ENCODE measurements around the gene ARHGAP44. TPM values are rescaled to one million over a fixed set of nuclear protein-coding genes. Genes with fewer than 3 reads are reported as not detected.

ARHGAP44 gene
- total and polyA plus RNA-seq, 7 donors: 0.59 to 3.4 (median 1.7) TPM

DNA sequence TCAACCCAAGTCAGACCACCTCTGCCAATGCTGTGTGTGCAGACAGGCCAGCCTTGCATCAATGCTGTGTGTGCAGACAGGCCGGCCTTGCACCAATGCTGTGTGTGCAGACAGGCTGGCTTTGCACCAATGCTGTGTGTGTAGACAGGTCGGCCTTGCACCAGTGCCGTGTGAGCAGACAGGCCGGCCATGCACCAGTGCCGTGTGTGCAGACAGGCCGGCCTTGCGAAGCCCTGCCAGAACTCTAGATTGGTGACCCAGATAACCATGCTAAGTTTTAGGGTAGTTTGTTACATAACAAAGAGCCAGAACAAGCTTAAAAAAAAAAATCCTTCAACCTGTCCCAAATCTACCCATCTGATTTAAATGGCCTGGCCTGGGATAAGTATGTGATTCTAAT is 174.2 kb downstream of the ARHGAP44 start:
- DNase-seq (no peak), ATAC-seq (no peak)
- Histone ChIP-seq H3K9me3 (peaks cover 2% of the 10 kb centered on the region), H3K27ac (no peak overlapping the region), H3K36me3 (ENCODE audit: insufficient read depth in 1 of 2, low read depth in 1 of 2) (no peaks in the 10 kb centered on the region), H3K27me3 (ENCODE audit: insufficient read depth in 3 of 3, low read length in 2 of 3) (no peaks in the 10 kb centered on the region), H3K4me1 (no peaks in the 10 kb centered on the region), H3K4me3 (no peak overlapping the region)
- intact Hi-C loops (cut with DNase I): no loop called here
- WGBS, 3 donors: 93 to 99% (median 94%) methylated on average over 7 of the region's 7 CpGs
- TF ChIP-seq, protein P1, sequence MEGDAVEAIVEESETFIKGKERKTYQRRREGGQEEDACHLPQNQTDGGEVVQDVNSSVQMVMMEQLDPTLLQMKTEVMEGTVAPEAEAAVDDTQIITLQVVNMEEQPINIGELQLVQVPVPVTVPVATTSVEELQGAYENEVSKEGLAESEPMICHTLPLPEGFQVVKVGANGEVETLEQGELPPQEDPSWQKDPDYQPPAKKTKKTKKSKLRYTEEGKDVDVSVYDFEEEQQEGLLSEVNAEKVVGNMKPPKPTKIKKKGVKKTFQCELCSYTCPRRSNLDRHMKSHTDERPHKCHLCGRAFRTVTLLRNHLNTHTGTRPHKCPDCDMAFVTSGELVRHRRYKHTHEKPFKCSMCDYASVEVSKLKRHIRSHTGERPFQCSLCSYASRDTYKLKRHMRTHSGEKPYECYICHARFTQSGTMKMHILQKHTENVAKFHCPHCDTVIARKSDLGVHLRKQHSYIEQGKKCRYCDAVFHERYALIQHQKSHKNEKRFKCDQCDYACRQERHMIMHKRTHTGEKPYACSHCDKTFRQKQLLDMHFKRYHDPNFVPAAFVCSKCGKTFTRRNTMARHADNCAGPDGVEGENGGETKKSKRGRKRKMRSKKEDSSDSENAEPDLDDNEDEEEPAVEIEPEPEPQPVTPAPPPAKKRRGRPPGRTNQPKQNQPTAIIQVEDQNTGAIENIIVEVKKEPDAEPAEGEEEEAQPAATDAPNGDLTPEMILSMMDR (IDR thresholded peaks at IDR 0.05): no peak

DNA sequence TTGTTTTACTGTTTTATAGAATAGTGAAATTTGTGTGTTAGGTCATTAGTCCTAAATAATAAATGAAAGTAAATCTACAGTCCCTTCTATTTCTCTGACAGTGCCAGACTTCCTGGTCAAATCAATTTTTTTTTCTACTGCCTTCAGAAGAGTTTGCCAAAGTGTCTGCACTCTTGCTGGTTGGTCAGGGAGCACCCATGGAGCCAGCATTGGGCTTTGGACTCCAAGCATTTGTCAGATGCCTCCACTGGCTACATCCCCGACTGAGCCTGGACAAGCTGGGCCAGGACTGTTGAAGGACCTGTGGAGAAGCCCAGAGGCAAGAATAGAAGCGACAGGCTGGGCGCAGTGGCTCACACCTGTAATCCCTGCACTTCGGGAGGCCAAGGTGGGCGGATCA is 174.9 kb downstream of the ARHGAP44 start:
- Histone ChIP-seq H3K9me3 (no peaks in the 10 kb centered on the region), H3K4me1 (no peaks in the 10 kb centered on the region), H3K27me3 (ENCODE audit: insufficient read depth in 3 of 3, low read length in 2 of 3) (no peaks in the 10 kb centered on the region), H3K36me3 (ENCODE audit: insufficient read depth in 1 of 2, low read depth in 1 of 2) (no peaks in the 10 kb centered on the region), H3K4me3 (no peak overlapping the region), H3K27ac (no peak overlapping the region)
- TF ChIP-seq, protein P1 (IDR thresholded peaks at IDR 0.05): no peak
- ATAC-seq (no peak), DNase-seq (no peak)
- intact Hi-C loops (cut with DNase I): no loop called here
- WGBS, 3 donors: 78 to 95% (median 81%) methylated on average over 5 of the region's 5 CpGs

DNA sequence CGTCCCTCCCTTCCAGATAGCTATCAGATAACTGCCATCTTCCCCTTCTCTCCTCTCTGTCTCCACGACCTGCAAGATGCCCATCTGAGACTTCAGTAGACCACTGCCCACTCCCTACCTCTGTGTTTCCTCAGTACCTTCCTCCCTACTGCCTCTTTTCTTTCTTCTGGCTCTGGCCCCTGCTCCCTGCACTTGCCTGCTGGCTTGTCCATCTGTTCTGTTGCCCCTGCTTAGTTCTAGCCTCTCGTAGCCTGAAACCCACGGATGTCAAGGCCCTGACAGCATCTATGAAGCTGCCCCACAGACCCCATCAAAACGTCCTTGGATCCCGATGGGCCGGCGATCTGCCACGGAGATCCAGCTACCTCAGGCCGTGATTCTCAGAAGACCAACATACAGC is 175.5 kb downstream of the ARHGAP44 start:
- intact Hi-C loops (cut with DNase I): no loop called here
- no peak overlapping the region for H3K4me3 ChIP-seq

DNA sequence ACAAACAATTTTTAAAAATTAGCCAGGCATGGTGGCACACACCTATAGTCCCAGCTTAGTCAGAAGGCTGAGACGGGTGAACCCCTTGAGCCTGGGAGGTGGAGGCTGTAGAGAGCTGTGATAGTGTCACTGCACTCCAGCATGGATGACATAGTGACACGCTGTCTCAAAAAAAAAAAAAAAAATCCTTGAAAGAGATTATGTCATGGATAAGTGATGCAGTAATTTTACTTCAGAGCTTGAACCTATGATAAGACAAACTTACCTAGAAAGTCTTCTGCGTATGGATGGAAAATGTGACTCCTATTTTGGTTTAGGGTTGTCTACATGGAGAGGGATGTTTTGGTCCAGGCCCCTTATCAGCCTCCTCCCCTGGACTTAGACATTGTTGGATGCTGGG is 176.7 kb downstream of the ARHGAP44 start:
- 79 to 96% (median 95%) methylated on average over 3 of the region's 3 CpGs for WGBS, 3 donors

More for the DNA sequence above, 175.5 kb downstream of the ARHGAP44 start:
- ATAC-seq: no peak
- TF ChIP-seq, protein P1 (IDR thresholded peaks at IDR 0.05): no peak
- Histone ChIP-seq H3K9me3 (no peaks in the 10 kb centered on the region), H3K36me3 (ENCODE audit: insufficient read depth in 1 of 2, low read depth in 1 of 2) (no peaks in the 10 kb centered on the region), H3K4me1 (no peaks in the 10 kb centered on the region), H3K27me3 (ENCODE audit: insufficient read depth in 3 of 3, low read length in 2 of 3) (no peaks in the 10 kb centered on the region), H3K27ac (no peak overlapping the region)
- 77 to 89% (median 85%) methylated on average over 10 of the region's 10 CpGs for WGBS, 3 donors
- no peak for DNase-seq

DNA sequence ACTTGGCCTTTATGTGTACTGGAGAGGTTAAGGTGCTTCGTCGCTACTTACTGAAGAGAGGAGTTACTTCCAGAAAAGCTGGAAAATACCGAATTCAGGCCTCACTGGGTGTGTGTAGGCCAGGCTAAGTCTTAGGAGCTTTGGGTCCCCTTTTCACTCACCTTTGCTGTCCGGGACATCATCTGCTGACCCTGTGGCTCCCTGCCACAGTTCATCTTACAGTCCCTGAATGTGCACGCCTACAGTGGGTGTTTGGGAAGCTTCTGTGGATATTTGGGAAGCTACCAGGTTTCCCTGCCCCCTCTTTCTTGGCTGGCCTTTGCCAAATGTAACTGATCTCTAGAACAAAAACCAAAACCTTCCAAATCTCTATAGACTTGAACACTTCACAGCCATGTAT is 177.1 kb downstream of the ARHGAP44 start:
- Histone ChIP-seq H3K4me1 (no peaks in the 10 kb centered on the region), H3K27me3 (ENCODE audit: insufficient read depth in 3 of 3, low read length in 2 of 3) (no peaks in the 10 kb centered on the region), H3K36me3 (ENCODE audit: insufficient read depth in 1 of 2, low read depth in 1 of 2) (no peaks in the 10 kb centered on the region), H3K4me3 (no peak overlapping the region), H3K27ac (no peak overlapping the region), H3K9me3 (no peaks in the 10 kb centered on the region)
- ATAC-seq (no peak), DNase-seq (no peak)
- TF ChIP-seq, protein P1 (IDR thresholded peaks at IDR 0.05): no peak
- intact Hi-C loops (cut with DNase I): no loop called here
- 71 to 81% (median 76%) methylated on average over 5 of the region's 5 CpGs for WGBS, 3 donors

More for the DNA sequence above, 176.7 kb downstream of the ARHGAP44 start:
- DNase-seq: no peak
- TF ChIP-seq, protein P1 (IDR thresholded peaks at IDR 0.05): no peak
- no peak overlapping the region for H3K4me3 ChIP-seq
- intact Hi-C loops (cut with DNase I): no loop called here
- ATAC-seq: no peak
- H3K9me3 ChIP-seq: no peaks in the 10 kb centered on the region
- H3K27ac ChIP-seq: no peak overlapping the region
- H3K36me3 ChIP-seq (ENCODE audit: insufficient read depth in 1 of 2, low read depth in 1 of 2): no peaks in the 10 kb centered on the region
- no peaks in the 10 kb centered on the region for H3K27me3 ChIP-seq (ENCODE audit: insufficient read depth in 3 of 3, low read length in 2 of 3)
- H3K4me1 ChIP-seq: no peaks in the 10 kb centered on the region

All from psoas muscle (tissue), 8 donors.